NCI-H2029 treated with DMSO at 0.1 percent for 48 hours (cell line): Measurements from ENCODE around the gene DRAP1.
"Not testable (repeated sequence)": the region's sequence is repeated elsewhere in the genome, so short reads cannot be mapped to it uniquely, and the experiment has no call there.

Experiments used
- DNase-seq: peaks from one replicate; lab custom pipeline; 2025; lab: John Stamatoyannopoulos, UW

DRAP1 gene

DNA sequence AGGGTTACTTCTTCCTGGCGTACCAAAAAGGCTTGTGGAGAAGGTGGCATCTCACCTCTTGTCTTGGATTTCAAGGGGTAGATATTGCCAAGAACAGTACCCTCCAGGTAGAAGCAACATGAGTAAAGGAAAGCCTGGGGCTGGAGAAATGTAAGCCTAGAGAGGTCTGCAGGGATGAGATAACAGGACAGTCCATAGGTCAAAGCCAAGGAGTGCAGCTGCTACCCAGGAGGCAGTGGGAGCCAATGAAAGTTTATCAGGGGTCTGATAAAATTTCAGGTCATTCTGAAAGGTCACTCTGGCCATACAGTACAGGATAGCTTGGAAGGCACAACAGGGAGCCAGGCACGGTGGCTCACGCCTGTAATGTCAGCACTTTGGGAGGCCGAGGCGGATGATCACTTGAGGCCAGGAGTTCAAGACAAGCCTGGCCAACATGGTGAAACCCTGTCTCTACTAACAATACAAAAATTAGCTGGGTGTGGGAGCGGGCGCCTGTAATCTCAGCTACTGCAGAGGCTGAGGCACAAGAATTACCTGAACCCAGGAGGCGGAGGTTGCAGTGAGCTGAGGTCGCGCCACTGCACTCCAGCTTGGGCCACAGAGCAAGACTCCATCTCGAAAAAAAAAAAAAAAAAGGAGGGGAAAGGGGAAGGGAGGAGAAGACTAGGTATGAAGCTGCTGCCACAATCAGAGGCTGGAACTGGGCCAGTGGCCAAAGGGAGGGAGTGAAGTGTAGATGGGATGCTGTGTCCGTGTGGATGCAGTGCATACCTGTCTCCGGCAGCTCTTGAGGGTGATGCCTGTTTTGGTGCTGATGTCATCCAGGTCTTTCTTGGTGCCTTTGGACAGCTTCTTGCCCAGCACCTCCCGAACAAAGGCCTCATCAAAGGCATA is 32.2 kb upstream of the DRAP1 start:
- no peak for DNase-seq

DNA sequence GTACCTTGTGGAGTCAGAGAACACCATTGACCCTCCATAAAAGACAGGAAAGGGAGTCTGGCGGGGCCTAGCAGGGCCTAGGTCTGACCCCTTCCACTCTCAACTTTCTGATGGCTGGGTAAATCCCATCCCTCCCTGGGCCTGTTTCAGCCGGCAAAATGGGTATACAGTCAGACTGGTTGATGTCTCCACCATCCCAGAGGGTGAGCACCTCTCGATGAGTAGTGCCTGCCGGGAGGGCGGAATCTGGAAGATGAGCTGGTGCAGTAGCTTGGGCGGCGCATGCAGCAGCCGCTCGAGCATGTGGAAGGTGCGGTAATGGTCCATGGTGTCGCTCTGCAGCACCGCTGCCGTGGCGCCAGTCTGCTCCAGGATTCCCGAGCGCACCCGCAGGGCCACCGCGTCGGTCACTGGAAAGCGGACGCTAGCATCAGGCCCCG is 31.5 kb upstream of the DRAP1 start:
- DNase-seq: no peak

DNA sequence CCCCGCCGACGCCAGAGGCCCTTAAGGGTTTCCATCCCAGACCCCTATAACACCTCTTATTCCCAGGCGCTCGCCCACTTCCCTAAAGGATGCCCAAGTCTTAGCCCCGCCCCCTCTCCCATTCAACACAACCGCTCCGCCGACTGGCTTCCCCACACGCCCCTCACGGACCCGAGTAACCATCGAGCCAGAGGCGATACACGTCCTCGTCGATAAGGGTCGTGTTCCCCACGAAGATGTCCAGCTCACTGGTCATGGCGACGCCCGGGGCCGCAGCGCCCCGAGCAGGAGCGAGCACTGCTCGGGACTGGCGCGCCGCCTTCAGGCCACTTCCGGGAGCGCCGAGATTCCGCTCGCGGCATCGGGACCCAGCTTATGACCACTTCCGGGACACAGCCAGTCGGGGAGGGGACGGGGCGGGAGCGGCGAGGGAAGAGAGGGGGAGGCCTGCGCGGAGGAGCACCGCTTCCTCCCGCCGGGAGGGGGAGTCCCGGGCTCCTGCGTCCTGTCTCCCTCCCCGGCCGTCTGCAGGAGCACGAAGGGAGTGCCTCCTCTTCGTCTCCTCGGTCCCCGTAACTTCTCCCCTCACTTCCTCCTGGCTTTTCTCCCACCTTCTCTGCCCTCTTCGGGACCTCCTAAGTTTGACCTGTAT is 30.9 kb upstream of the DRAP1 start, which contains the start of gene FIBP:
Gene FIBP (minus strand): TSS at position 309 of the 652 bp plus-strand sequence. CDS start 53 bp downstream, at position 256.
- DNase-seq: peak; percentile 81

DNA sequence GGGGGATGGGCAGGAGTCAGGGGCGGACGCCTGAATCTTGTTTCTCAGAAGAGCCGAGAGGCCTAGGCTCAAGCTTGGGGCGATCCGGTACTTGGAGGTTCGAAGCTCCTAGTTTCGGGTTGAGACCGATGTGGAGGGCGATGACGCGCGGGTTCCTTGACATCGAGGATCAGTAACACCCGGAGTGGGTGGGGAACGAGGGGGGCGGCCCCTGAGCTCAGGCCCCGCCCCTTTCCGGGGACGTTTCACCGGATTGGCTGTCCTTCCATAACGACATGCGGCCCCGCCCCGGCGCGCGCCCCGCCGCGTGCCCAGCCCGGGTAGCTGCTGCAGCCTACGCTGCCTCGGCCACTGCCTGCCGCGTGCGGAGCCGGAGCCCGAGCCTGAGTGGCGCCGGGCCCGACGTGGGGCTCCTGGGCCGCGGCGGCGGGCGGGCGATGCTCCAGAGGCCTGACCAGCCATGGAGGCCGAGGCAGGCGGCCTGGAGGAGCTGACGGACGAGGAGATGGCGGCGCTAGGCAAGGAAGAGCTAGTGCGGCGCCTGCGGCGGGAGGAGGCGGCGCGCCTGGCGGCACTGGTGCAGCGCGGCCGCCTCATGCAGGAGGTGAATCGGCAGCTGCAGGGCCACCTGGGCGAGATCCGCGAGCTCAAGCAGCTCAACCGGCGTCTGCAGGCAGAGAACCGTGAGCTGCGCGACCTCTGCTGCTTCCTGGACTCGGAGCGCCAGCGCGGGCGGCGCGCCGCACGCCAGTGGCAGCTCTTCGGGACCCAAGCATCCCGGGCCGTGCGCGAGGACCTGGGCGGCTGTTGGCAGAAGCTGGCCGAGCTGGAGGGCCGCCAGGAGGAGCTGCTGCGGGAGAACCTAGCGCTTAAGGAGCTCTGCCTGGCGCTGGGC is 28.7 kb upstream of the DRAP1 start, which contains the start of gene CCDC85B:
Gene CCDC85B (plus strand): TSS at position 350 of the 895 bp plus-strand sequence. CDS start 111 bp downstream, at position 461.
- peak; percentile 73 for DNase-seq

DNA sequence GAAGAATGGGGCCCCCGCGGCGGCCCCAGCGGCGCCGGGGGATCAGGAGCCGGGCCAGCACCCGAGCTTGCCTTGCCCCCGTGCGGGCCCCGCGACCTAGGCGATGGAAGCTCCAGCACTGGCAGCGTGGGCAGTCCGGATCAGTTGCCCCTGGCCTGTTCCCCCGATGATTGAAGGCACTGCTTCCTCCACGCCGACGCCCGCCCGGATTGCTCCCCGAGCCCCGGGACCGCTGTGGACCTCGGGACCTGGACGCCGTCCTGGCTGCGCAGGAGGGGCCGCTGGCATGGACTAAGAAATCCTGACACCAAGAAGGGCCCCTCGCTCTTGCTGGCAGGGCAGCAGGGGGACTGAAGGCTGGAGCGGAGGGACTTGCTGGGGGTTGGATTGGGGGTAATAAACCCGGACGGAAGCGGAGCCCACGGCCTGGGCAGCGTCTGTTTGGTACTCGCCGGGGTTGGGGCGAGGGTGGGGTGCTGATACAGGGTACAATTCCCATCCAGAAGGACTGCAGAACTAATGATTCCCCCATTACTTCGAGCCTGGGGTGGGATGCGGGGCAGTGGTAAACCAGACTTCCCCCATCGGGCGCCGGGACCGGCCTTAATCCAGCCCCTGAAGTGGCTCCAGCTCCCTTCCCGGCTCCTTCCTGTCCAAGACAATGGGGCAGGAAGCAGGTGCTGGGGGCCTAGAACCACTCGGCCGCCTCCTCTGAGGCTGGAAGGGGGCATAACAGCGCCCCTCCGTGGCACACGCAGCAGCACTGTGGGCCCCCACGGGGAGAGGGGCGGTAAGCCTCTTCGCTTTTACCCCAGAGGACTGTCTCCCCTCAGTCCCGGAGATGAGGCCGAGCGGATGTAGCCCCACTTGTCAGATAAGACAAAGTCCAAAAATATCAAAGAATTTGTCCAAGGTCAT is 27.7 kb upstream of the DRAP1 start:
- no peak for DNase-seq

DNA sequence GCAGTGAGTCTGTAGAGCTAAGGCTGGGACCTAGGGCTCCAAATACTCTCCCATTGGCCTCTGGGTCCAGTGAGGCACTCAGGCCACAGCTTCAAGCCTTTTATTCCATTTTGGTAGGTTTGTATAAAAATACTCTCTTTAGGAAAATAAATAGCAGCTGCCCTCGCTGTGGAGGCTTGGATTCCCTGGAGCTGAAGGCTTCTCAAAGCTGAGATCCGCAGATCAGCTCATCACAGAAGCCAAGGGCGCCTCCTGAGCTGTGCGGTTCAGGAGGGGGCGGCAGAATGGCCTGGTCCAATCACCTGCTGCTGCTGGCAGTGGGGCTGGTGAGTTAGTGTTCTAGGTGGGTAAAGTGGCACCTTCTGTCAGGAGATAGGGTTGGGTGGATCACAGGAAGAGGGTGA is 27.1 kb upstream of the DRAP1 start:
- not testable (repeated sequence) for DNase-seq

DNA sequence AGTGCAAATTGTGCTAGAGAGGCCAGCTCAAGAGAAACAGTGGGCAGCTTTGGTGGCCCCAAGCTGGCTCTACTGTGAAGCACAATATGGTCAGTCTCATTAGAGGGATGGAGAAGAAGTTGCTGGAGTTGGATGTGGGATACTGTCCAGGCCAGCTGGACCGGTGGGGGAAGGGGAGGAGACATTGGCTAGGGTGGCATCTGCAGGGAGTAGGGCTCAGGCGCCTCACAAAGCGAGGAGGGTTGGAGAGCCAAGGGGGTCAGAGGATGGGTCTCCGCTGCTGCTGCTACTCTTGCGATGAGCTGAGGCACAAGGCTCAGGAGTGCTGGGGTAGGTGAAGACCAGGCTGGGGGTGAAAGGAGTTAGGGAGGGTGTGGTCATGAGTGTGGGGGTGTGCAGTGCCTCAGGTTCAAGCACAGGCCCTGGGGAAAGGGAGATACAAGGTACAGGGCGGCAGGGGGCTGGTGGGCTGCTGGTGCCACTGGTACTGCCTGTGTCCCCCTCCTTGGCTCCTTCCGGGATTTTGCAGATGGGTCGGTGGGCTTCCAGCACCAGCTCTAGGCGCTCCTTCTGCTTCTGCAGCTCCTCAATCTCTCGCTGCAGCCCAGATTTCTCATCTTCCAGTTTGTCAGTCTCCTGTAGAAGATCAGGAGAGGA is 26.4 kb upstream of the DRAP1 start:
- no peak for DNase-seq

DNA sequence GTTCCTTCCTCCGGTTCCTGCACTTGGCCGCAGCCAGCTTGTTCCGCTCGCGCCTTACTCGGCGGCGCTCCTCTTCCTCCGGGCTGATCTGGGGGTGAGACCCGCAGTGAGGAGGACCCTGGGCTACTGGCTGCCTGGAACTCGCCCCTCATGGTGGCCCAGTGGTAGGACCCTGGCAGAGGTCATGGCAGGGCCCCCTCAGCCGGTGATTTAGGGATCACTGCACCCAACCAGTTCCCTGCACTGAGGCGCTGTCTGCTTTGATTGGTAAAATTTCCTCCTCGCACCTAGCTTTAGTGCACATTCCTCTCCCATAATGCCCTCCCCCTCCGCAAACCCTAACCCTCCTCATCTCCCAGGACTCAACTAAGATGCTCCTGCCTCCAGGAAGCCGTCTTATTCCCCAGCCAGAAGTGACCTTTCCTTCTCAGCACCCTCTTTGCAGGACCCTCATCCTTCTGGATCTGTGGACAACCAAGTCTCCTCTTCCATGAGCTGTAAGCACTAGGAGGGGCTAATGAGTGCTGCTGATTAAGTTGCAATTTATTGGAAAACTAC is 25.1 kb upstream of the DRAP1 start:
- DNase-seq: no peak

DNA sequence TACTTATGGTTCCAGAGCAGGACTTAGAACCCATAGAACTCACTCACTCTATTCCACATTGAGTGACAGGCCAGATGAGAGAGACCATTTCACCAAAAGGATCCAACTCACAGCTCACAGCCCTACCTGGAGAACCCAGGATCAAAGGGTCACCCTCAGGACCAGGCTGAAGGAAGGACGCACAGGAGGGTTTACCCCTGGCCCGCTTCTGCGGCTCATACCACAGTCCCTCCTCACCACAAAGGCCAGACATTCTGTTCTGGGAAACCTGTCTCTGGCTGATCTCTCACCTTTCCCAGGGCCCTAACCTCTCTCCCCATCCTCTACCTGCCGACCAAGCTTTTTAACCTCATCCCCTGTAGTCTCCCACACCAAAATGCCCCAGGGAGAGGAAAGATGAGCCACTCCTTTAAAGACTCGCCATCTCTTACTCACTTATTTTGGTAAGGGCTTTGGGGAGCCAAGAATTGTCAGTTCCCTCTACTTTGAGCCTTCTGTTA is 23.7 kb upstream of the DRAP1 start:
- DNase-seq: no peak

DNA sequence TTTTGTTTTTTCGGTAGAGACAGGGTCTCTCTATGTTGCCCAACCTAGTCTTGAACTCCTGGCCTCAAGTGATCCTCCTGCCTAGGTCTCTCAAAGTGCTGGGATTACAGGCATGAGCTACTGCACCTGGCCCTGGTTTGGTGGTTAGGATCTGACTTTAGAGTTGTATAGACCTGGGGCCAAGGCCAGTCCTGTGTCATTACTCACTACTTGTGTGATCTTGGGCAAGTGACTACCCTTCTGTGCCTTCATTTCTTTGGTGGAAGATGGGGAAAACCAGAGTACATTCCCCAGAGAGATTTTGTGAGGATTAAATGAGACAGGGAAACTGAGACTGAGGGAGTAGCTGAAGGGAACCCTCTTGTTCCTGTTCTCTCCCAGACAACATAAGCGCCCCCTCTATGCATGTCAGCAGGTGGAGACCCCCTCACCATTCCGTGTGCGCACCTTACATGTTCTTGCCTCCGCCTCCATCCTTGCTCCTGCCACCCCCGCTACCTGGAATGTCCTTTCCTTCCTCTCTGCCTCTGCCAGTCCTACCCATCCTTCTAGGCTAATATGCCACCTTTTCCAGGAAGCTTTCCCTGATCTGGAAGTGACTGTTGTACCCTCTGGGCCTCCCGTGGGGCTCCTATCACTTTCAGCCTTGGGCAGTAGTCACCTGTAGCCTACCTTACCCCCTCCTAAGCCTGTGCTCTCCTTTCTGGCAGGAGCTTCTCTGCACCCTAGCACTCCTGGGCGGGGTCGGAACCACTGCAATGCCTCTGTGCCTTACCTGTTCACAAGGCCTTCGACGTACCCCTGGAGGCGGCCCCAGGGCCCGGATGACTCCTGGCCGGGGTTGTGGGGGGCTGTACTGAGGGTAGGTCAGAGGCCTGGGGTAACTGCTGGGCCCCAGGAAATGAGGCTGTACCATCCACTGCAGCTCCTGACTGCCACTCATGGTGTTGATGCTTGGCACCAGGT is 22.9 kb upstream of the DRAP1 start:
- DNase-seq: no peak

DNA sequence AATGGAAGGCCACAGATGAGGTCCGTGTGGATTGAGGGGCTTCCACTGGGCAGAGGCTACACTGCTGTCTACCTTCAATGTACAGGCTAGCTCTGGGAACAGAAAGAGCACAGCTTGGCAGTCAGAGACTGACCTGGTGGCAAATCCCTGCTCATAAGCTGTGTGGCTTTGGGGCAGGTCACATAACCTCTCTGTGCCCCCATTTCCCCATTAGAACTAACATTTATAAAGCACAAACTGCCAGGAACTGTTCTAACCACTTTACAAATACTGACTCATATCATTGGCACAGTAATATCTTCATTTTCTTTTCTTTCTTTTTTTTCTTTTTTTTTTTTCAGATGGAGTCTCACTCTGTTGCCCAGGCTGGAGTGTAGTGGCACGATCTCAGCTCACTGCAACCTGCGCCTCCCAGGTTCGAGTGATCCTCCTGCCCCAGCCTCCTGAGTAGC is 22.2 kb upstream of the DRAP1 start:
- DNase-seq: no peak

DNA sequence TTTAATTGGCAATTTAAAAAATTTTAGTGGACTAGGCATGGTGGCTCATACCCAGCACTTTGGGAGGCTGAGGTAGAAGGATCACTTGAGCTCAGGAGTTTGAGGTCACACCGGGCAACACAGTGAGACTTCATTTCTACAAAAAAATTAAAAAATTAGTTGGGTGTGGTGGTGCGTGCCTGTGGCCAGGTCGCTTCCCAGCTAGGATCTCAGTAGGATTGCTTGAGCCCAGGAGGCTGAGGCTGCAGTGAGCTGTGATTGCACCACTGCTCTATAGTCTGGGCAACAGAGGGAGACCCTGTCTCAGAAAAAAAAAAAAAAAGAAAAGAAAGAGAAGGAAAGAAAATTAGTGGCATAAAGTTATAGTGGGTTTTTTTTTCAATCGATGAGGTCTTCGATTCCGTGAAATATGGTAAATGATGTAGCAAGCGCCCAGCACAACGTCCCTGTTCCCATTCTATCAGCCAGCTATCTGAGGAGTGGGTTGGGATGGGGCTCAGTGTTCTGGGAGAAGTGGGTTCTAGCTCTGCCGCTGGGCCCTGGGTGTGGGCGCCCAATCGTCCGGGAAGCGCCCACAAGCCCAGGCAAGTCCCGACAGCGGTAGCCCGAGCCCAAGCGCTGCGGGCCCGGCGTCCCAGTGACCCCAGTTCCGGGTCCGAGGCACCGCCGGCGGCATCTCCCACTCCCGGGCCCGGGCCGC is 20.4 kb upstream of the DRAP1 start:
- no peak for DNase-seq

DNA sequence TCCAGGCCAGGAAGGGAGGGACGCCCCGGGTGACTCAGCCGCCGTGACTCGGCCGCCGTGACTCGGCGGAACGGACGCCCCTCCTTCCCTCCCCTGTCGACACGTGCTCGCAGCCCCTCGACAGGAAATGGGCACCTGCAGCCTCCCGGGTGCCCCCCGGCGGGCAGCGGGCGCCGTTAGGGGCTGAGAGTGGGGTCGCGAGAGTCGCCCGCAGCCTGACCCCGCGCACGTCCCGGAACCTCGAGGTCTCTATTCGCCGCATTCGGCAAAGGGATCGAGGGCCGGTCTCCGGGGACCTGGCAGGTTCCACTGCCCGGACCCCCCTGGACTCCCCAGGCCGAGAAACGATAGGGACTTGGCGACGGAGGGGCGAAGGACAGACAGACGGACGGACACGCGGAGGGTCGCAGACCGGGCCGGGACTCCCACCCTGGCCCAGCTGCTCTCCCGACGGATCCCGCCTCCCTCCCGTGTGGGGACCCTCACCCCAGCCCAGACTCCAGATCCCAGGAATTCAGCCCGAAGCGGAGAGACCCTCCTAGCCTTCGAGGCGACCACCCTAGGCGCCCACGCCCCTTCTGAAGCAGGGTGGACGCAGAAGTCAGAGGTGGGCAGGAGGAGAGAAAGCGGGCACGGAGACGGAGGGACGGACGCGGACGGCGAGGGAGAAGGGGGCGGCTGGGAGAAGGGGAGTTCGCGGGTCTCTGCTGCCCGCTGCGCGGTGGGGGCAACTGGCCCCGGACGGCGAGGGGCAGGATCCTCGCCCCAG is 19.7 kb upstream of the DRAP1 start:
- no peak for DNase-seq

DNA sequence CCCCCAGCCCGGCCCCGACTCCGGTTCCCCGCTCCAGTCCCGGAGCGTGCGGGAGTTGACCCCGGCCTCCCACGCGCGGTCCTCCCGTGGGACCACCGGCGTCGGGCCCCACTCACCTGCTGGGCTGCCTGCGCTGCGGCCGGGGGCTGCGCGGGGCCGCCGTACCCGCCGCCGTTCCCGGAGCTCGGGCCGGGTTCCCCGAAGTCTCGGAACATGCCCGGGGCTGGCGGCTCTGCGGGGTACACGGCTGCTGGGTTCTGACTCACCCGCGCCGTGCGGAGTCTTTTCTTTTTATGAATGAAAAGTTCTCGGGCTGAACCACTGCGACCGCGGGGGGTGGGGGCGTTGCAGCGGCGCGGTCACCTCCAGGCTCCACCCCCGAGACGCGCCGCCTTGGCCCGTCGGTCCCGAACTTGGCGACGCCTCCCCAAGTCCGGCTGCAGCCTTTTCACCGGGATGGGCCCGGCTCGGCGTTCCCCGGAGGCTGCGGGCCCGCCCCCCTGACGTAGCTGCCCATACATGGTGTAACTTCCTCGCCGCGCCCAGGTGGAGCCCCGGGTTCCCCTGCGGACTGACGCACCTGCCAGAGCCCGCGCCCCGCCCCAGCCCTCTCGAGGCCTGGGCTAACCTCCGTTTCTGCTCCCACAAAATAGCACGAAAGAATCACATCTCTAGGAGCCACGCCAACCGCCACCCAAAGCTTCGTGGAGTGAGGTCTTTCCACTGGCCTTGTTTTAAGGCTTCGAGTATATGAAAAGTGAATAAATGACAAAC is 18.9 kb upstream of the DRAP1 start, which contains the start of gene FOSL1:
Gene FOSL1 (minus strand): TSS at position 264 of the 774 bp plus-strand sequence. CDS start 49 bp downstream, at position 215.
- no peak for DNase-seq

DNA sequence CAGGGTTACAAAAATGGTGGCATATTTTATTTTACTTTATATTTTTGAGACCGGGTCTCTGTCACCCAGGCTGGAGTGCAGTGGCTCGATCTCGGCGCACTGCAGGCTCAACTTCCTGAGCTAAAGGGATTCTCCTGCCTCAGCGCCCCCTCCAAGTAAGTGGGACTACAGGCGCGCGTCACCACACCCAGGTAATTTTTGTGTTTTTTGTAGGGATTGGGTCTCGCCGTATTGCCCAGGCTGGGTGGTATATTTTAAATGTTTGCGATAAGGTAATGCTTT is 18.4 kb upstream of the DRAP1 start:
- no peak for DNase-seq

DNA sequence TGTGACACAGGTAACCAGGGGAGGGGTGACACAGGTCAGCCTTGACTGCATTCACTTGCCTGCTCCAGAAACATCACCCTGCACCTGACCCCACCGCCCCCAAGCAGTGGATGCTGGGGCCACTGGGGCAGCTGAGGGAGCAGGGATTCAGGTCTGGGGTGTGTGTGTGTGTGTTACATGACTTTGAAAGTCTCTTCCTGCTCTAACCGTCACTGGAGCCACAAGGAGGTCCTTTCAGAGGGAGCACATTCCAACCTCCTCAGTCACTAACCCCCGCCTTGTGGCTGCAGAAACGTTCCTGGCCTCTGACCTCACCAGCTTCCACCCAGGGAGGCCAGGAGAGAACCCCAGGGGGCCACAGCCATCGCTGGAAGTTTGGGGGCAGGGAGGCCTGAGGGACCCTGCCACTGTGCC is 16.2 kb upstream of the DRAP1 start:
- no peak for DNase-seq

DNA sequence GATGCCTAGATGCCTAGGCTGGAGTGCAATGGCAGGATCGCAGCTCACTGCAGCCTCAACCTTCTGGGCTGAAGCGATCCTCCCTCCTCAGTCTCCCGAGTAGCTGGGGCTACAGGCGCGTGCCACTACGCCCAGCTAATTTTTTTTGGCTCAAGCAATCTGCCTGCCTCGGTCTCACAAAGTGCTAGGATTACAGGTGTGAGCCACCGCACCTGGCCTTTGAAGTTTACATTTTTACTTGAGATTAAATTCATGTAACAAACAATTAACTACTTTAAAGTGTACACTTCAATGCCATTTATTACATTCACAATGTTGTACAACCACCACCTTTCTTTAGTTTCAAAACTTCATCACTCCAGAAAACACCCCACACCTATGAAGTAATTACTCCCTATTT is 15.5 kb upstream of the DRAP1 start:
- DNase-seq: no peak
